Occipital lobe (tissue), 2 donors: ENCODE data around the gene PHLPP1. TPM values are rescaled to one million over a fixed set of nuclear protein-coding genes. Genes with fewer than 3 reads are reported as not detected.

ENCODE experiments used
- DNase-seq: peaks from one replicate; lab custom pipeline; 2025; lab: John Stamatoyannopoulos, UW
- total RNA-seq: library from RNA; depleted of rRNA; stranded (reverse); fragments of >200 nt; gene quantifications from one replicate; pipeline ENCODE4 v1.2.3, GENCODE V29; 2014

Gene PHLPP1
- total RNA-seq, 1 donor from 2014 or later = 22.6 TPM

- no peak for DNase-seq
These were observed 218.0 kb downstream of the PHLPP1 start for GRCh38 chr18:62933261-62933887.

- no peak for DNase-seq
These were observed 220.7 kb downstream of the PHLPP1 start for GRCh38 chr18:62935994-62936393.

DNA sequence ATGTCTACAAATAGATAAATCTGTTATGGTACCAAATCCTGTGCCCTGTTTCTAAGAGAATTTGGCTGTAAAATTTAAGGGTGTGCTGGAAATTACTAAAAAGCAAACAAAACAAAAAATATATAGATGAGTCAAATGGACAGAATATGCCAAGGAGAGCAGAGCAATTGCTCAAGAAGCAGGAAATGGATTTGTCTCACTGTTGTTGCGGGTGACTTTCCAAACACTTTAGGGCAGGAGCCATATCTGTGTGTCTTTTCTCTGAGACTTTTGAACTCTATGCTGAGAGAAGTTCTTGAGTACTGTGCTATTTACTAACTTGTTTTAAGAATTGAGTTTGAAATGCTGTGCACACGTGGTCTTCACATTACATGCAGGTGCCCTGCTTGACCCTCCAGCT lies 221.7 kb downstream of the PHLPP1 start:
- DNase-seq = no peak

GRCh38 chr18:62938006-62938405 lies 222.7 kb downstream of the PHLPP1 start:
- DNase-seq = no peak

- no peak for DNase-seq
These were observed 223.1 kb downstream of the PHLPP1 start for GRCh38 chr18:62938487-62938886.

GRCh38 chr18:62939433-62939832 lies 224.1 kb downstream of the PHLPP1 start:
- DNase-seq = no peak

- no peak for DNase-seq
These were observed 224.6 kb downstream of the PHLPP1 start for GRCh38 chr18:62939926-62940325.

GRCh38 chr18:62942578-62942977 lies 227.2 kb downstream of the PHLPP1 start:
- no peak for DNase-seq

DNA sequence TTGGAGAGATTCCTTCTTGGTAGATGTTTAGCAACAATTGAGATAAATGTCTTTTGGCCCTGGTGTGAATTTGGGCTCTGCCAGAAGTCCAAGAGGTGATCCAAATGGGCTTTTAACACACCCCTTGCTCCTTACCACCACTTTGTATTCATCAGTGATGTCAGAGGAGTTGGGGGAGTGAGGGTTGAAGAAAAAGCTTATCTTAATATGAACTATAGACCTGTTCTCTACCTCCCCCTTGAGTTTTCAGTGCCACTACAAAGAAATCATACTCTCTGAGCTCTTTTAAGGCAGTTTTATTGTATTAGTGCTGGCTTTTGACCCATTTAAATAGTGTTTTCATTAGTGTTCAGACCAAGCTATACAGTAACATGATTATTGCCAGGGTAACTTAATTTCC lies 229.1 kb downstream of the PHLPP1 start:
- no peak for DNase-seq

DNA sequence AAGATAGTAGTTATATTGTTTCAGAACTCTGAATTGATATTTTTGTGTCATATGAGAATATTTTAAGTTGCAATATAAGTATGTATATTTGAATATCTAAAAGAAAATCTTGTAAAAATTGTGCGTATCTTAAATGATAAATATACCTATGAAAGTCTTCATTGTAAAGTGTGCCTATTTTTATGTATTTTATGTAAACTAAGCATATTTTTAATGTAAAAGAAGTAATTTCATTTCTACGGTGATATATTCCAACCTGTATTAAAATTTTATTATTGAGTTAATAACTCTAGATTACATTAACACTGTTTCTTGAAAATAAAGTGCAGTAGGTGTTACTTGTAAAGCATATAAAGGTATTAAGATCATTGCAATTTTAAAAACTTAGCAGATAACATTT lies 233.4 kb downstream of the PHLPP1 start:
- no peak for DNase-seq

DNA sequence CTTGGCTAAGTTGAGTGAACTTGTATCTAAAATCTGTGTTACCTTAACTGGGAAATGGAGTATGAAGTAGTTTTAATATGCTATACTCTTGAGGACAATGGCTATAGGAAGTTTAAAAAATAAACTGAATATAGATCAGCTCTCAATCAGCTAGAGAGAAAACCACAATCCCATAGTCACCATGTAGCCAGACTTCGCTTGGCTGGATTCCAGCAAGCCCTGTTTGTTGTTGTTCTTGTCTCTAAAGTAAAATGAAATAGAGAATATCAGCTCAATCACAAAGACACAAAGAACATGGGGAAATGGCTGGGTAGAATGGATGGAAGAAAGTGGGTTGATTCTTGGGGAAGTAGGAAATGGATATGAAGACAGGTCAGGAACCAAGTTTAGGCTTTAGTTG lies 234.9 kb downstream of the PHLPP1 start:
- no peak for DNase-seq

DNA sequence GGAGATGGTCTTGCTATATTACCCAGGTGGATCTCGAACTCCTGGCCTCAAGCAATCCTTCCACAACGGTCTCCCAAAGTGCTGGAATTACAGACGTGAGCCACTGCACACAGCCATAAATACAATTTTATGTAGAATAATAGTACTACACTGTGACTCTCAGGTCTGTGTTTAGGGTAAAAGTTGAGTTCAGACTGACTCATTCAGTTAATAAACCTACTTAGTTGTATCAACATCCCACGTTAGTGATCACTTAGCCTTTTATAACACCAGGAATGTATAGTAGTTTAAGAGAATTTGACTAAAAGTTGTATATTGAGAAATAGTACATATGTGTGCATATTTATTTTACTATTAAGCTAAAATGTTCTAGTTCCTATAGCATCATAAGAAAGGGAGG lies 237.5 kb downstream of the PHLPP1 start:
- no peak for DNase-seq

- DNase-seq = no peak
These were observed 238.3 kb downstream of the PHLPP1 start for GRCh38 chr18:62953663-62954062.

- DNase-seq = no peak
These were observed 239.0 kb downstream of the PHLPP1 start for GRCh38 chr18:62954366-62954765.

GRCh38 chr18:62957885-62958472 lies 242.6 kb downstream of the PHLPP1 start:
- no peak for DNase-seq

DNA sequence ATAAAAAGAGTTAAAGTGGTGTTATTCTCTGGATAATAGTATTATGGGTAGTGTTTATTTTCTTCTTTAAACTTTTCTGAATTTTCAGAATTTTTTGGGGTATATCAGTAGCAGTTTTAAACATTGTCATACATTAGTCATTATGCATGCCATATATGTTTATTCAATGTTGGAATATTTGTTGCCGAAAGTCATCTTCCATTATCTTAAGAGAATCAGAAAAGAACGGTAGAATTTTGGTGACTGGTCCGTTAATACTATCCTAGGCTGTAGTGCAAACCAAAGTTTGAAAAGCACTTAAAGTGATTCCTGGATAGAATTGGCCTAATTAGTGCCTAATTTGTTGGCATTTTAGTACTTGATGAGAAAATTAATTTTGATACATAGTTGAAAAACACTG lies 244.1 kb downstream of the PHLPP1 start:
- DNase-seq = no peak

DNA sequence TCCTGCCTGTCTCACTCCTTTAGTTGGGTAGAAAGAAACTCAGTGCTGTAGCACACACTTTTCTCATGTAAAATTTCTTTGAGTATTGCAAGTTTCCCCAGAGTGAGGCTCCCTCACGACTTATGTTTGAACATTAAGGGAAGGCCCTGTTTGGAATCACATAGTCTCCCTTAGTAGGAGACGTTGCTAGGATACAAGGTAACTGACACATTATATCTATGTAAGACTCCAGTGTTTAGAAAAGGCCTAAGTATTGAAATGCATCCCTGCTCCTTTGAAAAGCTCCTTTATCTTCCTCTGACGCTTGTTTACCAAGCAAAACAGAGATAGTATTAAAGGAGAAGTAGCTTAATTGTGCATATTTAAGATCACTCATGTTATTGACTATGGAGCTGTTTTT lies 248.2 kb downstream of the PHLPP1 start:
- DNase-seq = no peak

DNA sequence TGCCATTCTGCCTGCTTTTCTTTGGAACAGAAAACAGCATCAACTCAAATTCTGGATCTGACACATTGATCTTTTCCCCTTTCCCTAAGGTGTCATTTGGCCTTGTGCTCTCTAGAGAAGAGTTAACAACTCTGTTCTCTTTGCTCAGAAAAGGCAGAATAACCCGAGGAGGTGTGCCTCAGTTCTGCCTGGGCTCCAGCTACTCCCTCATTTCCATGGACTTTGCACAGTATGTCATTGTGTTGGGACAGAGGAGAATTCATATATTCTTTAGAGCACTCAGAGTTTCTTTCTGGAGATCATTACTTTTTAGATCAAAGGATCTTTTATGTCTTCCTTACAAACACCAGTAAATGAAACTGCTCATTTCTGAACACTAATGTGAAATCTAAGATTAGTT lies 249.1 kb downstream of the PHLPP1 start:
- no peak for DNase-seq

- no peak for DNase-seq
These were observed 251.7 kb downstream of the PHLPP1 start for GRCh38 chr18:62967089-62967488.

GRCh38 chr18:62973689-62974088 lies 258.3 kb downstream of the PHLPP1 start:
- no peak for DNase-seq

- DNase-seq = no peak
These were observed 259.0 kb downstream of the PHLPP1 start for GRCh38 chr18:62974388-62974787.

- DNase-seq = no peak
These were observed 259.8 kb downstream of the PHLPP1 start for GRCh38 chr18:62974928-62975675.

- DNase-seq = no peak
These were observed 260.4 kb downstream of the PHLPP1 start for GRCh38 chr18:62975785-62976184.
